Activated CD4-positive, alpha-beta T cell treated with anti-CD3 and anti-CD28 coated beads for 4 hours (primary cell): ENCODE measurements around the gene SF3B3.
"Not testable (repeated sequence)": the region's sequence is repeated elsewhere in the genome, so short reads cannot be mapped to it uniquely, and the experiment has no call there.

ENCODE experiments used
- DNase-seq, 2 donors: peaks; one replicate each; pipeline ENCODE4 v3.0.0-alpha.2; 2020

SF3B3 gene

GRCh38 chr16:70512456-70512855 lies 11.2 kb upstream of the SF3B3 start:
- no peak for DNase-seq

DNA sequence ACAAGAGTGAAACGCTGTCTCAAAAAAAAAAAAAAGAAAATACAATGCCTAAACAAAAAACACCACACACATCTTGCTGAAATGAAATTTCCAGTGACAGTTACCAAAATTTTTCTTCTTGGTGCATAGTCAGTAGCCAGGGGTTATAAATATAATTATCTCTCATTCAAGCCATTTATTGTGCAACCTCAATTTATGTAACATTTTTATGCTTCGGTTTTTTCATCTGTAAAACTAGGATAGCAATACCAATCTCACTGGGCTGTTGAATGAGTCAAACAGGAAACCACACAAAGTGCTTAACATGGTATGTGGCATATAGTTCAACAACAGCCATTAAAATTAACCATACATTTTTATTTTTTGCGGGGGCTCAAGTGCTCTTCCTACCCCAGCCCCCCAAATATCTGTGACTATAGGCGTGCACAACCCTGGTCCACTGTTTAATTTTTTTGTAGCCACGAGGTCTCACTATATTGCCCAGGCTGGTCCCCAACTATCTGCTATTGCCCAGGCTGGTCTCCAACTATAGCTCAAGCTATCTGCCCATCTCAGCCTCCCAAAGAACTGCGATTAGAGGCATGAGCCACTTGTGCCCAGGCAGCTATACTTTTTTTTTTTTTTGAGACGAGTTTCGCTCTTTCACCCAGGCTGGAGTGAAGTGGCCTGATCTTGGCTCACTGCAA lies 2.9 kb upstream of the SF3B3 start:
- no peak for DNase-seq

GRCh38 chr16:70522216-70523075 lies 1.2 kb upstream of the SF3B3 start:
- no peak for DNase-seq

- DNase-seq: peak; percentile 90 to 92
These were observed 407 bp upstream of the SF3B3 start, which contains the start of gene COG4 for GRCh38 chr16:70523076-70523742. COG4 (minus strand) TSS chr16:70523554; CDS start chr16:70523543, 11 bp downstream.

- not testable (repeated sequence) for DNase-seq
These were observed 796 bp downstream of the SF3B3 start for GRCh38 chr16:70524399-70524825.

DNA sequence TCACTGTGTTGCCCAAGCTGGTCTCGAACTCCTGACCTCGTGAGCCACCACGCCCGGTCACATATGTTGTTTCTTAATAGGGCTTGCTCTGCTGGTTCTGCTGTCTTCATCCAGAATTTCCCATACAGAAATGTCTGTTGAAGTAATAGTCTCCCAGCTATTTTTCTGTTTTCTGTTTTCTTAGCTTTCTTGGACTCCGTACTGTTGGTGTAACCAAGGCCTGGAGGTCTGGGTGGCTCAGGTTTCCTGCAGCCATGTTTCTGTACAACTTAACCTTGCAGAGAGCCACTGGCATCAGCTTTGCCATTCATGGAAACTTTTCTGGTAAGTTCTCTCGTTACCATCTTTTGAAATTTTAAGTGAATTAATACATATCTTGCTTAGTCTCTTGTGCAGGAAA lies 2.8 kb downstream of the SF3B3 start:
- DNase-seq: no peak

DNA sequence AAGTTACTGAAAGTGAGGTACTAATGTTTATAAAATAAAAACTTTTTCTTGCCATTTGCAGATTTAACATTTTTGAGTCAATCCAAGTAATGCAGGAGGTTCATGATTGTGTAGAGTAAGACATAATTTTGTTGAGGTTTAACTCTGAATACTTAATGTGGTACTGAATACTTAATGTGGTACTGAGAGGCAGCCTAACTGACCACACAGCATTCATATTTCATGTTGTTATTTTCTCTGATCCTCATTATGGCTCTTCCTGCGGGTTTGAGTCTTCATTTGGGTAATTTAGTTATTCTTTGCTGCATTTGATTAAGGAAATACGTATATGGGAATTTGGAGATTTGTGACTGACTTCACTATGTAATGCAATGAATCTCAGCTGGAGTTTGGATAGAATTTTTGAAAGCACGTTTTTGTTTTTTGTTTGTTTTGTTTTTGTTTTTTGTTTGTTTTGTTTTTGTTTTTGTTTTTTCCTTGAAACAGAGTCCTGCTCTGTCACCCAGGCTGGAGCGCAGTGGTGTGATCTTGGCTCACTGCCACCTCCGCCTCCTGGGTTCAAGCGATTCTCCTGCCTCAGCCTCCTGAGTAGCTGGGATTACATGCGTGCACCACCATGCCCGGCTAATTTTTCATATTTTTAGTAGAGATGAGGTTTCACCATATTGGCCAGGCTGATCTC lies 3.8 kb downstream of the SF3B3 start:
- no peak for DNase-seq

DNA sequence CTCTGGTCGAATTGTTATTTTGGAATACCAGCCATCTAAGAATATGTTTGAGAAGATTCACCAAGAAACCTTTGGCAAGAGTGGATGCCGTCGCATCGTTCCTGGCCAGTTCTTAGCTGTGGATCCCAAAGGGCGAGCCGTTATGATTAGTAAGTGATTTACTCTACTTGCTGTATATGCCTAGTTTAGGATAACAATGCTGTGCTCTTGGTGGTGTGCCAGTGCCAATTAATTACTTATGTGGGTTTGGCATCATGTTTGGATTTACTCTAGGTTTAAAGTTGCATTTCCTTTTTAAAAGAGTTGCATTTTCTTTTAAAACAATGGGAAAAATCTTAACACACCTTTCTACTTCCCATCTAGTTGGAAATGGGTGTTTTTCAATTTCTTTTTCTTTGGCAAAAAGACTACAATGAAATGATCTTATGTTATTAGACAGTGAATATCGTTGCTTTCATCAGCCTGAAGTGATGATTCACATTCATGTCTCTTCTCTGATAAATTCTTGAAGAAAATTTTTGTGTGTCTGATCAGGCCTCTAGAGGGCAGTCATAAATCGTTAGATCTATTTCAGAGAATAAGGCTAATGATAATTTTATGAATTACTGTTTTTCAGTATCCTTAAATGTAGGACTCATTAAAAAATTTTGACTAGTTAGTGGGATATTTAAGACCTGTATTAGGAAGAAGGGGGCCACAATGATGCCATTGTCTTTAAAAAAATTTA lies 5.6 kb downstream of the SF3B3 start:
- peak in 1 of 2 donors; percentile 18 for DNase-seq

DNA sequence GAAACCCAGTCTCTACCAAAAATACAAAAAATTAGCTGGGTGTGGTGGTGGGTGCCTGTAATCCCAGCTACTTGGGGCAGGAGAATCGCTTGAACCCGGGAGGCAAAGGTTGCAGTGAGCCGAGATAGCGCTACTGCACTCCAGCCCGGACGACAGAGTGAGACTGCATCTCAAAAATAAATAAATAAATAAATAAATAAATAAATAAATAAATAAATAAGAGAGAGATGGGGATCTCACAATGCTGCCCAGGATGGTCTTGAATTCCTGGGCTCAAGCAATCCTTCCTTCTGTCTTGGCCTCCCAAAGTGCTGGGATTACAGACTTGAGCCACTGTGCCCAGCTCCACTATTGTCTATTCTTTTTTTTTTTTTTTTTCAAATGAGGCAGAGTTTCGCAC lies 6.3 kb downstream of the SF3B3 start:
- DNase-seq: not testable (repeated sequence)

- no peak for DNase-seq
These were observed 11.4 kb downstream of the SF3B3 start for GRCh38 chr16:70534971-70535370.

GRCh38 chr16:70540994-70541393 lies 17.4 kb downstream of the SF3B3 start:
- DNase-seq: no peak

- no peak for DNase-seq
These were observed 20.9 kb downstream of the SF3B3 start for GRCh38 chr16:70544548-70544947.

DNA sequence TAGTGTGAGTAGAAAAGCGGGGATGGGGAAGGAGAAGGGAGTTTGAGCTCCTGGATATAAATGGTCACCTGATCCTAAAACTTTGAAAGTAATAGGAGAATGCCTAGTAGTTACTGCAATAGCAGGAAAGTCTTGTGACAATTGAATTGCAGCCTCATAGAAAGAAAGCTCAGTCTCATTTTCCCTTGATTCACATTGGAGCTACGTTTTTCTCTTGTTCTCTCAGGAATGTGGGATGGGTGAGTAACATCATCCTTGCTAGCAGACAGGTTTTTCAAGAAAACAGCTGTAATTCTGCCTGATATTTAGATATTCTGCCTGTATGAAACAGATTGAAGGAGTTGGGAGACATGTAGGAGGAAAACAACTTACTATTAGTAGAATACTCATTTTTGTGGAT lies 25.3 kb downstream of the SF3B3 start:
- no peak for DNase-seq

GRCh38 chr16:70550082-70550481 lies 26.5 kb downstream of the SF3B3 start:
- DNase-seq: no peak

GRCh38 chr16:70551788-70552187 lies 28.2 kb downstream of the SF3B3 start:
- no peak for DNase-seq

DNA sequence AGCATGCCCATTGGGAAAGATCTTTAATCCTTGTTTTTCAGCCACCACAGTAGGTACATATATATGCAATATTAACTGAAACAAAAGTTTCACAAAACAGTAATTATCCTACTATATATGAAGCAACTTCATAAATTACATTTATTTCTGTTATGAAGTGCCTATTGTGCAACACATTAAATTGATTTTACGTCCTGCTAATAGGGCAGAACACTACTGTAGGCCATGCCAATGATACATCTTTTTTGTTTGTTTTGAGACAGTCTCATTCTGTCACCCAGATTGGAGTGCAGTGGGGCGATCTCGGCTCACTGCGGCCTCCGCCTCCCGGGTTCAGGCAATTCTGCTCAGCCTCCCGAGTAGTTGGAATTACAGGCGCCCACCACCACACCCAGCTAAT lies 29.1 kb downstream of the SF3B3 start:
- DNase-seq: no peak

- no peak for DNase-seq
These were observed 30.0 kb downstream of the SF3B3 start for GRCh38 chr16:70553645-70554044.

DNA sequence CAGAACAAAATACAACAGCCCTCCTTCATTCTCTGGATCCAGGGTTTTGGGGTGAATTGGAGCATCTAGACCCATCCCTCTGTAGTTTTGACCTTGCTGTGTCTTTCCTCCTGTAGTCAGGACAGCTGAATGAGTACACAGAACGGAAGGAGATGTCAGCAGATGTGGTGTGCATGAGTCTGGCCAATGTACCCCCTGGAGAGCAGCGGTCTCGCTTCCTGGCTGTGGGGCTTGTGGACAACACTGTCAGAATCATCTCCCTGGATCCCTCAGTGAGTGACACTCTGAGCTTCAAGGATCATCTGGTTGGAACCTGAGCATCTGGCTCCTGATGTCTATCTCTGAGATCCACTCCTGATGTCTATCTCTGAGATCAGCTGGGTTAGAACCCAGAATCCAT lies 32.4 kb downstream of the SF3B3 start:
- no peak for DNase-seq

DNA sequence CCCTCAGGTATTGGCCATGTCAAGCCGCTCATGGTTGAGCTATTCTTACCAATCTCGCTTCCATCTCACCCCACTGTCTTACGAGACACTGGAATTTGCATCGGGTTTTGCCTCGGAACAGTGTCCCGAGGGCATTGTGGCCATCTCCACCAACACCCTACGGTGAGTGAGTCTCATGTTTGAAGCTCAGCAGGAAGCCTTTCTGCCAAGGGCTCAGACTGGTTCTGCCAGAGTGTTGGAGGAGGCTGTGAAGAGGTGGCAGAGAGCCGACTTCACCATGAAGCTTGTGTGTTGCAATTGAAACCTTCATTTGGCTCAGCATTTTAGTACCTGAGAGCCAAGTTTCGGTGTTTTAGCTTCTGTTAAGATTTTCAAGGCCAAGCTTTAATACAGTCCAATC lies 38.0 kb downstream of the SF3B3 start:
- DNase-seq: no peak

DNA sequence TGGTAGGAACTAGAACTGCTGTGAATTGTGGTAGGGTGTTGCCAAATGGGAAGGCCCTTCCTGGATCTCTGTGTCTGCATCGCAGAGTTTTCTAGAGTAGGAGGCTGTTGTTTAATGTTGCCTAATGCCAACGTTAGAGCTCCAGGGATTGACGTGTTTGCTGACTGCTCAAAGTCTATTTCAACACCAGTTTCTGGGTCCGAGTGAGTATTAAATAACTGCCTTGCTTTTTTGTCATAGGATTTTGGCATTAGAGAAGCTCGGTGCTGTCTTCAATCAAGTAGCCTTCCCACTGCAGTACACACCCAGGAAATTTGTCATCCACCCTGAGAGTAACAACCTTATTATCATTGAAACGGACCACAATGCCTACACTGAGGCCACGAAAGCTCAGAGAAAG lies 40.0 kb downstream of the SF3B3 start:
- no peak for DNase-seq

DNA sequence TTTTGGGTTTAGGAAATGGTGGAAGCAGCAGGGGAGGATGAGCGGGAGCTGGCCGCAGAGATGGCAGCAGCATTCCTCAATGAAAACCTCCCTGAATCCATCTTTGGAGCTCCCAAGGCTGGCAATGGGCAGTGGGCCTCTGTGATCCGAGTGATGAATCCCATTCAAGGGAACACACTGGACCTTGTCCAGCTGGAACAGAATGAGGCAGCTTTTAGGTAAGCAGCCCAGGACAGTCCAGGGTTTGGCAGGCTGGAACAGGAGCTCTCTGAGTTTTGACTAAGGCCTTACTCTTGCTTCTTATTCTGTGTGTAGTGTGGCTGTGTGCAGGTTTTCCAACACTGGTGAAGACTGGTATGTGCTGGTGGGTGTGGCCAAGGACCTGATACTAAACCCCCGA lies 41.4 kb downstream of the SF3B3 start:
- DNase-seq: no peak

DNA sequence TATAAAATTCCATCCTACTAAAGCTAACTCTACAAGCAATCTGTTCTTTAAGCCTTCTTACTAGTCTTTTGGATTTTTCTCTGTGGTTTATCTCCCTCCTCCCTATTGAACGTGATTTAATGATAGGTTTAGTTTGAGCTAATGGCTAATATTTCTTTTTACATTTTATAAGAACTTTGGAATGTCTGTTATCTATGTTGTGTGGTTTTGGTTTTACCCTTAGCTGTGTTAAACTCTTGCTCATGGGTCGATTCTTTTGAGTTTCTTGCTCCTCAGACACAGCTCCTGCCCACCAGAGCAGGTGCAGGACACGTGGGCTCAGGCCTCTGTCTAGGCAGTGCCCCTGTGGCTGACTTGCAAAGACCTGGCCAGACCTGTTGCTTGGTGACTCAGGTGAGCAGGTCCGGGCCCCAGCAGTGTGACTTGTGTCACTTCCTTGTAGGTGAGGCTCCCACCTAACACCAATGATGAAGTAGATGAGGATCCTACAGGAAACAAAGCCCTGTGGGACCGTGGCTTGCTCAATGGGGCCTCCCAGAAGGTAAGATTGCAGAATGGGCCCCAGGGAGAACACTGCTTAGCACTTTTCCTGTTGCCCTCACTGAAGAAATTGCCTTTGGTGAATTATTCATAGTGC lies 45.1 kb downstream of the SF3B3 start:
- DNase-seq: no peak
